Stimulated activated CD4-positive, alpha-beta T cell treated with anti-CD3 and anti-CD28 coated beads, Interleukin-1b, Interleukin-23, amount 100 ng/mL, for 4 hours (primary cell): ENCODE data around the gene LRSAM1.

Experiments used
- DNase-seq, 2 donors: peaks; one replicate each; pipeline ENCODE4 v3.0.0-alpha.2; 2020; ENCODE audit warnings: low read depth in 2 of 2

Gene LRSAM1

DNA sequence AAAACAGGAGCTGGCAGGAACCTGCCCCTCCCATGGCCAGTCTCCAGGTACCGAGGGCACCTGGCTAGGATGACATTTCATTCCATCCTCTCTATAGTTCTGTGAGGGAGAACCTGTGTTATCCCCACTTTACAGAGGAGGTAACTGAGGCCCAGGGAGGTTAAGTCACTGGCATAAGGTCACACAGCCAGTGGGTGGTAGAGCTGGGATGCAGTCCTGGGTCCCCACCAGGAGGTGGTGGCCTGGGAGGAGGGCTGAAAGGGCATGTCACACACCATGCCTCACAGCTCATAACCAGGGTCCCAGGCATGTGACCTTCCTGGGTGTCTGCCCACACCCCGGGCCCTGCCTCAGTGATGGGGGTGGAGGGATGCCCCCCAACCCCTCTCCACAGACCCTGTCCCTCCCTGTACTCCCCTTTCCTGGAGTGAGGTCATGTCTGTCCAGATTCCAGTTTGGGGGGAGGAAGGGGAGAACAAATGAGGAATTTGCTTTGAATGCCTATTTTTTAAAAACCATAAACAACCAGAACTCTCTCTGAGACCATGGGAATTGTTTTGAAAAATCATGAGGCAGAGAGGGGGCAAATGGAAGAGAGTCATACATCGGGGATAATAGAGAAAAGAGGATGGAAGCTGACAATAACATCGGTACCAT is 83.1 kb downstream of the LRSAM1 start:
- DNase-seq = no peak

DNA sequence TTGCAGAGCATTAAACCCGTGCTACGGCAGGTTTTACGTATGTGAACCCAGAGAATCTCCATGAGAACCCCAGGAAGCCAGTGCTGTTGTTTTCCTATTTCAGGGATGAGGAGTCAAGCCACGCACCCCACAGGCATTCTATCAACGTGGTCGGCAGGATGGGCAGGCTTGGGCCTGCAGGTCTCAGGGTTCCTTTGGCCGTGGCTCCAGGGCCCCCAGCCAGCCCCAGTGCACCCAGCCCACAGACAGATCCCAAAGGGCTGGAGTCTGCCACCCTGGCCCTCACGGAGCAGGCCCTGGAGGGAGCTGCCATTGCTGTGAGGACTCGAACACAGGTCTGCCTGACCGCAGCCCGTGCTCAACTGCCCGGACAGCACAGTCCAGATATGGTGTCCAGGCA is 83.6 kb downstream of the LRSAM1 start:
- no peak for DNase-seq

DNA sequence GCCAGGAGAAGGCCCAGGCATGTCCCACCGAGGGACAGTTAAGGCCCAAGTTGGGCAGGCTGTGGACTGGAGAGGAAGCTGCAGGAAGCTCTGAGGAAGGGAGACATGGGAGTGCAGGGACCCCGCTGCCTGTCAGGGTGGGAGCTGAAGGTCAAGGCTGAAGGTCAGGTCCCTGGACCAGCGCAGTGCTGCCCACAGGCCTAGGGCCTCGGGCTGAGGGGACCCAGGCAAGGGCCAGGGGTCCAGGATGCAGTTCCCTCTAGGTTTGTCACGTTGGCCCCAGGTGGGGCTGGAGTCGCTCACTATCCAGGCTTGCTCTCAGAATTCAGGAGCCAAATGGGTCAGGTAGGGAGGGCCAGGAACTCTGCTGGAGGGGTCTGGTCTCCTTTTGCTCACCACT is 84.1 kb downstream of the LRSAM1 start:
- no peak for DNase-seq

- no peak for DNase-seq
These were observed 84.5 kb downstream of the LRSAM1 start for GRCh38 chr9:127535834-127536233.

DNA sequence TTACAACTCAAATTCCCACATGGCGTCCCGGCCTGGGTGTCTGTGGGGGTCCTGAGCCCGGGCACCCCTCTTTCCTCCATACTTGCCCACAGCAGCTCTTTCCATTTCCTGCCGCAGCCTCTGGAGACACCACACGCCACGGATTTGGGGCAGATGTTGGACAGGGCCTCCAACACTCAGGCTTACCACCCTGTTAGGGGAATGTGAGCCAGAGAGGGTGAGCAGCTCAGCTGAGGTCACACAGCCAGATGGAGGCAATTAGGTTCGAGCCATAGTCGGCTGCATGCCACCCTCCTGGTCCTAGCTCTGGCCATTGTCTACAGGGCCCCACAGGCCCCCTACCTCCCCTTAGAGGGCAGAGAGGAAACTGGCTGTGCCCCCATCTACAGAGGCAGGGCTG is 85.2 kb downstream of the LRSAM1 start:
- DNase-seq = no peak

DNA sequence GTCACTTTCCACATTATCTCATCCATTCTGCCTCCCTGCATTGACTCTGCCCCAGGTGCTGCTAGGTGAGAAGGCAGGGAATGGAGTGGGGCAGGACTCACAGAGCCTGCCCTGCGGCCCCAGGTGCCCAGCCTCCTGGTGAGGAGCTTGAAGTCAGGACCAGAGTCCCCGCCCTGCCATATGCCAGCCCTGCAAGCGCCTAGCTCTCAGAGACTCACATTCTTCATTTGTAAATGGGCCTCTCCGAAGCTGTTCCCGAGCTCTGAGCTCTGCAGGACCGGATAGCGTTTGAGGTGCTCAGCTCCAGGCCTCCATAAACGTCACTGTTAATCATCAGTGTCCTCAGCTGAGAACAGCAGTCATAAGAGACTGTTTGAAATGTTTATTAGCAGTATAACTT is 85.7 kb downstream of the LRSAM1 start:
- no peak for DNase-seq

GRCh38 chr9:127537792-127538191 is 86.5 kb downstream of the LRSAM1 start:
- no peak for DNase-seq

- no peak for DNase-seq
These were observed 87.5 kb downstream of the LRSAM1 start for GRCh38 chr9:127538849-127539258.

- no peak for DNase-seq
These were observed 88.1 kb downstream of the LRSAM1 start for GRCh38 chr9:127539259-127539981.

DNA sequence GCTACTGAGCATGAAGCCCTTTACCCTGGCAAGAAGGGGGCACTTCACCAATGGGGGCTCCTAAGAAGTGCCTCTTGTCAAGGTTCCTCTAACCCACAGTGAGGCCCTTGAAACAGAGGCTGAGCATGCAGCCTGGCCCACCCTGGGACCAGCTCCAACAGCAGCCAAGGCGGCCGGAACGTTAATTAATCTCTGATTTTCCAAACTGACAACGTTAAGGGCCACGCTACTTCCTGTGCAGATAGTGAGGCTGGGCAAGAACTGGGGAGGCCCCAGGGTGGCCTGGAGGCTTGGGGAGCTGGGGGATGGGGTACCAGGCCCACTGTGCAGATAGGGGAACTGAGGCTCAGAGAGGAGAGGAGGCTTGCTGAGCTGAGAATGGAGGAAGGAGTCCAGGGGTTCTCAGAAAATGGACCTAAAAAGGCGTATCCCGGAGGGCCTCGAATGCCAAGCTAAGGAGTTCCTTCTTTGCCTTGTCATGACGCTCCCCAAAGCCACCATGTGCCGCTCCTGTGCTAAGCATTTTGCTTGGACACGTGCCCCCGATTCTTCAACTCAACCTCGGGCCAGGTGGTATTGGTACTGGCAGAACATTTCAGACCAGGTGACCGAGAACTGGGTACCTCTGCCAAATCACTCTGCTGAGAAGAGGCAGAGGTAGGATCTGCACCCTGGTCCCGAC is 88.8 kb downstream of the LRSAM1 start:
- DNase-seq = no peak

GRCh38 chr9:127540664-127541041 is 89.3 kb downstream of the LRSAM1 start:
- no peak for DNase-seq

DNA sequence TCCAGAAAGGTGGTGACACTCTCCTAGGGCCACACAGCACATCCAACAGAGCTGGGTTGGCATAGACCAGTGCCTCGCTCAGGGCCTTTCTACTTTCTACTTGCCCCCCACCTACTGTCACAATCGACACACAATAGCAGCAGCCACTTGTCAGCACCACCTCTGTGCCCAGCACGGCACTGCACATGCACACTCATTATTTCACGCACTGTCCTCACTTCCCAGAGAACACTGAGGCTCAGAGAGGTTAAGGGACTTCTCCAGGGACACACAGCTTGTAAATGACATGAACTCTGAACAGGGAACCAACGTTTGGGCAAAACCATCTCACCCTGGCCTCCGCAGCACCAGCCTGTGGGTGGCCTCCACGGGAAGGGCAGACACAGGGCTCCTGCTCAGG is 89.9 kb downstream of the LRSAM1 start:
- no peak for DNase-seq

DNA sequence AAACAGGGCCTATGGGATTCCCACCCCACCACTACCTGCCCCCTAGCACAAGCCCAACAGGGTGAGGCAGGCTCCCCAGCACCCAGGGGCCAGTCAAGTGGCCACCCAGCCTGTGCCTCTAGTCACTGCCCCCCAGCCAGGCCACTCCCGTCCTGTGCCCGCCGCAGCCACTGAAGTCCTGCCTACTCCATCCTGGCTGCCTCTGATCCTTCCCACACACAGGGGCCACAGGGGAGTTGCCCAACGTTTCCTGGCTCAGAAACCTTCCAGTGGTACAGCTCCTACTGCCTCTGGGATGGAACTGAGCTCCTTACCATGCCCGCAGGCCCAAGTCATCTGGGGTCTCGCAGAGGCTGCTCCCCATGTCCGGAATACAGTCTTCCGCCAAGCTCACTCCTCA is 90.6 kb downstream of the LRSAM1 start:
- no peak for DNase-seq

DNA sequence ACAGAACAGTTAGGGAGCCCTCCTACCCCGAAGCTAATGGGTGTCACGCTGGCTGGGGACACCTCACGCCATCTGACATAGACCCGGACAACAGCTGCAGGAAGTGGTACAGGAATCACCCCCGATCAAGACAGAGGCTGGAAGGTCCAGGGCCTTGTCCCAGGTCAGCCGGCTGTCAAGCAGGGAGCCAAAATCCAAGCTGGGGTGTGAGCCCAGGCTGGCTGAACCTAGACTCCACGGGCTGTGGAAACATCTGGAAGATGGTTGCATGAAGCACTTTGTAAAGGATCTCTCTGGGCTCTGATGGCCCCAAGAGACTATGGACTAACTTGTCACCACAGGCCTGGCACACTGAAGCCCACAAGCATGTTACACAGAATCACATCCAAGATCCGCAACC is 91.9 kb downstream of the LRSAM1 start:
- no peak for DNase-seq

DNA sequence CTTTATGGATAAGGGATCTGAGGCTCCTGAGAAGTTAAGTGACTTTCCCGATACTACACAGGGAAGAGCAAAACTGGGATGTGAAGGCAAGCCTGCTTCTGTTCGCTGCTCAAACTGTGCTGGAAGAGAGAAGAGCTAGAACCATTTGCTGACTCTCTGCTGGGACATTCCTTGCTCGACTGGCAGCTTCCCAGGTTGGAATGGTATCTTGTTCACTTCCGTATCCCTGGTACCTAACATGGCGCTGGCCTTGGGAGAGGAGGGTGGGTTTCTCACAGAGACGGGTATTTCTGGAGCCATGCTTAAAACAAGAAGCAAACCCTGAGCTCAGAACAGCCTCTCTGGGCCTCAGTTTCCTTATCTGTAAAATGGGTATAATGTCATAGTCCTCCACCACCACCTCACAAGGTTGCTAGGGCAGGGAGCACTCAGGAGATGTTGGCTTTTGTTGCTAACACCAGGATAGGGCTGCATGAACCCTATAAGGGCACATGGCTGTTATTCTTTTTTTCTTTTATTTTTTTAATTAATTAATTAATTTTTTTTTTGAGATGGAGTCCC is 92.7 kb downstream of the LRSAM1 start:
- DNase-seq = no peak

GRCh38 chr9:127545196-127546124 is 94.2 kb downstream of the LRSAM1 start:
- no peak for DNase-seq

- no peak for DNase-seq
These were observed 95.0 kb downstream of the LRSAM1 start for GRCh38 chr9:127546125-127546832.

- no peak for DNase-seq
These were observed 97.1 kb downstream of the LRSAM1 start for GRCh38 chr9:127548352-127548881.

GRCh38 chr9:127549218-127549617 is 97.9 kb downstream of the LRSAM1 start:
- no peak for DNase-seq

DNA sequence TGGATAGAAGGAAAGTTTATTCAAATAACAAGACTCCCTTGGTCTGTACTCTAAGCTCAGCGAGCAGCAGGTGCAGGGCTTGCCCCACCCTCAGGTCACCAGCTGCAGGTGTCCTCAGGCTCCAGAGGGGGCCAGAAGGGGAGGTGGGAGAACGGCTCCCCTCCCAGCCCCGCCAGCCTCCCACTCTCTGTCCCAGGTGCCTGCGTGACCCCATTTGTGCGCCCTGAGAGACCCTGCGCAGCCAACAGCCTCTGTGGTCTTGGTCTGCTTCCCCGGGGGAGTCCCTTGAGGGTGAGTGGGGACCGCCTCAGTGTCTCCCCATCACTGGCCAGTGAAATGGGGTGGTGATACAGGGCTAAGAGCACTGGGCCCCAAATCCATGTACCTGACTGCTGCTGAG is 98.4 kb downstream of the LRSAM1 start:
- no peak for DNase-seq

GRCh38 chr9:127550282-127550681 is 99.0 kb downstream of the LRSAM1 start:
- DNase-seq = no peak
